Measurements from ENCODE around the gene SRGAP1. TPM values are rescaled to one million over a fixed set of nuclear protein-coding genes. Genes with fewer than 3 reads are reported as not detected.

The SRGAP1 gene
- total RNA-seq, 1 donor from 2014 or later = 3.0 TPM

DNA sequence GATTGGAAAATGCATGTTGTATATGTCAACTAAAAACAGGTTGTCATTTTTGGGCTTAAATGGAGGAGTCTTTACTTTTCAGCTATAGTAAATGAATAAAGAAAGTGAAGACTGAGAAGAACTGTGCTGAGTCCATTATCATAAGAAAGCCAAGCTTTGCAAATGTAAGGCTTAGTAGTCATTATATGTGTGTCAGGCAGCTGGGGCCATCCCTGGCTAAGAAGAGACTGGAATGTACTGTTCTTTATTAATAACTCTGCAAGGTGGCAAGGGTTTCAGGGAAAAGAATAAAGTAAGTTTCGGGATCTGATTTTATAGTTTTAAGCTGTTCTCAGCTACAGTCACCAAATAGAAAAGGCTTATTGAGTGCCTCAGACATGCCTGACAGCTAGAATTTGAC is 48.7 kb downstream of the SRGAP1 start:
- peaks cover 4% of the 10 kb centered on the region for H3K9me3 Mint-ChIP-seq
- peak overlapping the region; percentile 47 for H3K27ac Mint-ChIP-seq
- H3K27me3 Mint-ChIP-seq (ENCODE audit: insufficient read depth, low read depth) = peaks cover 5% of the 10 kb centered on the region
- H3K4me1 Mint-ChIP-seq = peaks cover 28% of the 10 kb centered on the region
- H3K27me3 ChIP-seq = no peaks in the 10 kb centered on the region
- no peaks in the 10 kb centered on the region for H3K79me2 ChIP-seq (ENCODE audit: low read depth)
- H3K36me3 Mint-ChIP-seq = peaks cover 5% of the 10 kb centered on the region
- H3K27ac ChIP-seq = no peak overlapping the region
- TF ChIP-seq, protein P1, sequence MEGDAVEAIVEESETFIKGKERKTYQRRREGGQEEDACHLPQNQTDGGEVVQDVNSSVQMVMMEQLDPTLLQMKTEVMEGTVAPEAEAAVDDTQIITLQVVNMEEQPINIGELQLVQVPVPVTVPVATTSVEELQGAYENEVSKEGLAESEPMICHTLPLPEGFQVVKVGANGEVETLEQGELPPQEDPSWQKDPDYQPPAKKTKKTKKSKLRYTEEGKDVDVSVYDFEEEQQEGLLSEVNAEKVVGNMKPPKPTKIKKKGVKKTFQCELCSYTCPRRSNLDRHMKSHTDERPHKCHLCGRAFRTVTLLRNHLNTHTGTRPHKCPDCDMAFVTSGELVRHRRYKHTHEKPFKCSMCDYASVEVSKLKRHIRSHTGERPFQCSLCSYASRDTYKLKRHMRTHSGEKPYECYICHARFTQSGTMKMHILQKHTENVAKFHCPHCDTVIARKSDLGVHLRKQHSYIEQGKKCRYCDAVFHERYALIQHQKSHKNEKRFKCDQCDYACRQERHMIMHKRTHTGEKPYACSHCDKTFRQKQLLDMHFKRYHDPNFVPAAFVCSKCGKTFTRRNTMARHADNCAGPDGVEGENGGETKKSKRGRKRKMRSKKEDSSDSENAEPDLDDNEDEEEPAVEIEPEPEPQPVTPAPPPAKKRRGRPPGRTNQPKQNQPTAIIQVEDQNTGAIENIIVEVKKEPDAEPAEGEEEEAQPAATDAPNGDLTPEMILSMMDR (IDR thresholded peaks at IDR 0.05) = no peak
- TF ChIP-seq EZH2phosphoT487 (IDR thresholded peaks at IDR 0.05) (no peak), EZH2 (IDR thresholded peaks at IDR 0.05) (no peak)
- no peaks in the 10 kb centered on the region for H3F3A ChIP-seq (ENCODE audit: low read depth)
- H3K4me1 ChIP-seq = peaks cover 8% of the 10 kb centered on the region
- H4K20me1 ChIP-seq (ENCODE audit: low read depth) = no peaks in the 10 kb centered on the region
- peak overlapping the region; percentile 0 for H3K4me2 ChIP-seq
- peak; percentile 21 for DNase-seq (ENCODE audit: low spot score)
- H3K9me3 ChIP-seq (ENCODE audit: low read depth) = no peaks in the 10 kb centered on the region
- no peak overlapping the region for H2AFZ ChIP-seq (replicated peaks)
- H3K4me3 ChIP-seq = no peak overlapping the region
- no peaks in the 10 kb centered on the region for H3K36me3 ChIP-seq
- no peak overlapping the region for H3K4me3 Mint-ChIP-seq
- H3K9ac ChIP-seq = no peak overlapping the region

DNA sequence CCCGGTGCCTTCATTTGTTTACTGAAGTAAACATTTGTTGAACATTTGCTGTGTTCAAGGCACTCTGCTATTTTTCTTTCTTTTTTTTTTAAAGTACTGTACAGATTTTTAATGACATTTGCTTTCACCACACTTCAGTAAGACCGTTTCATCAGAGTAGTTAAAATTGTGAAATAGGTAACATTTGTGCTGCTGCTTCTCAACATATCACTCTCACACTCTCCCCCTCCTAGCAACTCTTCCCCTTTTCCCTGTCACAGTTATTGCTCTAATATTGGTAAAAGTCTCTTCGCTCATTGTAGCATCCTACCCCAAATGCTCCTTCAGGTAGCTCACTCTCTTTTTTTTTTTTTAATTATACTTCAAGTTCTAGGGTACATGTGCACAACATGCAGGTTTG is 49.6 kb downstream of the SRGAP1 start:
- Mint-ChIP-seq H3K27ac (no peak overlapping the region), H3K36me3 (peaks cover 5% of the 10 kb centered on the region)
- H3K79me2 ChIP-seq (ENCODE audit: low read depth) = no peaks in the 10 kb centered on the region

DNA sequence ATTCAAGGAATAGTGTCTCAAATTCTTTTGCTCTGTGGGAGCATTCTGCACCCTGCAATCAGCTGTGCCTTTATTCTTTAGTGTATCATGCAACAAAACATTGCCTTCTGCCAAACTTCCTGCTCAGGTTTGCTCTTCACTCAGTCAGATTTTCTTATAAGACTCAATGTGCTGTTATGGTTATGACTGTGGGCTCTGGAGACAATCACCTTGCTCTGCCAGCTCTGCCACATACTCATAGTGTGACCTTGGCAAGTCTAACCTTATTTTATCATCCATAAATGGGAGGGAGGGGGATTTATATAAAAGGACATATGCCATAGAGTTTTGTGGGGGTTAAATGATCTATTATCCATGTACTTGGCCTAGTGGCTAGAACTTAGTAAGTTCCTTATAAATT is 51.3 kb downstream of the SRGAP1 start:
- Mint-ChIP-seq H3K4me1 (peaks cover 29% of the 10 kb centered on the region), H3K36me3 (peaks cover 5% of the 10 kb centered on the region), H3K27me3 (ENCODE audit: insufficient read depth, low read depth) (peaks cover 7% of the 10 kb centered on the region), H3K9me3 (peaks cover 4% of the 10 kb centered on the region), H3K4me3 (no peak overlapping the region), H3K27ac (no peak overlapping the region)
- H3K27ac ChIP-seq = no peak overlapping the region
- H2AFZ ChIP-seq (replicated peaks) = no peak overlapping the region
- H3K79me2 ChIP-seq (ENCODE audit: low read depth) = no peaks in the 10 kb centered on the region
- H3K9me3 ChIP-seq (ENCODE audit: low read depth) = no peaks in the 10 kb centered on the region
- peaks cover 8% of the 10 kb centered on the region for H3K4me1 ChIP-seq
- no peaks in the 10 kb centered on the region for H4K20me1 ChIP-seq (ENCODE audit: low read depth)
- no peaks in the 10 kb centered on the region for H3K27me3 ChIP-seq
- no peak overlapping the region for H3K9ac ChIP-seq
- H3K4me2 ChIP-seq = no peak overlapping the region
- H3F3A ChIP-seq (ENCODE audit: low read depth) = no peaks in the 10 kb centered on the region
- TF ChIP-seq EZH2phosphoT487 (IDR thresholded peaks at IDR 0.05) (no peak), EZH2 (IDR thresholded peaks at IDR 0.05) (no peak)
- TF ChIP-seq, protein P1 (IDR thresholded peaks at IDR 0.05) = no peak
- H3K4me3 ChIP-seq = no peak overlapping the region
- H3K36me3 ChIP-seq = no peaks in the 10 kb centered on the region
- DNase-seq (ENCODE audit: low spot score) = no peak

More for the DNA sequence above, 49.6 kb downstream of the SRGAP1 start:
- Mint-ChIP-seq H3K4me3 (no peak overlapping the region), H3K27me3 (ENCODE audit: insufficient read depth, low read depth) (peaks cover 7% of the 10 kb centered on the region), H3K4me1 (peaks cover 31% of the 10 kb centered on the region), H3K9me3 (peaks cover 4% of the 10 kb centered on the region)
- no peak for DNase-seq (ENCODE audit: low spot score)
- Histone ChIP-seq H2AFZ (replicated peaks) (no peak overlapping the region), H3K9me3 (ENCODE audit: low read depth) (no peaks in the 10 kb centered on the region), H3K27me3 (no peaks in the 10 kb centered on the region), H3K4me2 (no peak overlapping the region), H4K20me1 (ENCODE audit: low read depth) (no peaks in the 10 kb centered on the region), H3F3A (ENCODE audit: low read depth) (no peaks in the 10 kb centered on the region), H3K4me1 (peaks cover 8% of the 10 kb centered on the region), H3K4me3 (no peak overlapping the region), H3K27ac (no peak overlapping the region), H3K9ac (no peak overlapping the region), H3K36me3 (no peaks in the 10 kb centered on the region)
- TF ChIP-seq EZH2 (IDR thresholded peaks at IDR 0.05) = no peak
- TF ChIP-seq, protein P1 (IDR thresholded peaks at IDR 0.05) = no peak
- no peak for TF ChIP-seq EZH2phosphoT487 (IDR thresholded peaks at IDR 0.05)
